Hematopoietic multipotent progenitor cell treated with erythropoietin and hydrocortisone succinate and interleukin-3 and kit ligand, for 8 days (in vitro differentiated cells): ENCODE results near the gene DACT2.
"Not testable (repeated sequence)": the region's sequence is repeated elsewhere in the genome, so short reads cannot be mapped to it uniquely, and the experiment has no call there.

Source experiments
- DNase-seq: peaks from one replicate; pipeline ENCODE4 v3.0.0-alpha.2; 2015

DACT2 gene

DNA sequence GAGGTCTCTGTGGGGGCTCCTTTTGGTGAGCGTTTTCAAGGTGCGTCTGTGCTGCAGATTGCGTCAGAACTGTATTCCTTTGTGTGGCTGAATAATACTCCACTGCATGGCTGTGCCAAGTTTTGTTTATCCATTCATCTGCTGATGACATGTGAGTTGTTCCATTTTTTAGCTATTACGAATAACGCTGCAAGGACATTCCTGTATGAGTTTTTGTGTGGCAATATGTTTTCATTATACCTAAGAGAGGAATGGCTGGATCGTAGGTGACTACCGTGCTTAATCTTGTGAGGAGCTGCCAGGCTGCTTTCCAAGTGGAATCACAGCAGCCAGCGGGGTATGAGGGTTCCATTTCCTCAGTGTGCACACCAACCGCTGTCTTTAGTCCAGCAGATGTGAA is 1.1 kb upstream of the DACT2 start:
- no peak for DNase-seq

DNA sequence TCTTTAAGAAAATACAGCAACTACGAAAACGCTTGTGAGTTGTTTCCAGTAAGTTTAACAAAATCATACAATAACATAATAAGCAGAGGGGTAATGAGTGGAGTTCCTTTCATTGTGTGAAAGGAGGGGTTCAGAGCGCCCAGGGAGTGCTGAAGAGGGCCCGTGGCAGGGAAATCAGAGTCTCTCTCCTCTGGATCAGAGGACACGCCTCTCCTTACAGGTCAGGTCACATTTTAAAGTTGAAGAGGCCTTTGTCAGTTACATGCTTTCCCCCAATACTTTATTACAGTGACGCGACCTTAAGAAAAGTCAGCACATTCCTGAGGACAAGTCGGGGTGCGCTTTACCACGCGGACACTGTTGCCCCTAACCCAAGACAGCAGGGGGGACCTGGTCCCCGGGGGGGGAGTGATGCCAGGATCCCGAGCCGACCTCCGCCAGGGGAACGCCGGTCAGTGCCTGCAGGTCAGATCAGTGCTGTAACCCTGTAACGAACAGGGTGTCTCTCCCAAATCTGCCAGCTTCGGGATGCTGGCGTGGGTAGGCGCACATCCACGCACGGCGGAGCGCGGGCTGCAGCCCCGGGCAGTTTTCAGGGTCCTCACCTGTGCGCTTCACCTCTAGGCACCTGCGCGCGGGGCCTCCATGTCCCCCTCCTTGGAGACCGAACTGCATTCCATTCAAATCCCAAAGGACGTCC is 848 bp downstream of the DACT2 start:
- no peak for DNase-seq

DNA sequence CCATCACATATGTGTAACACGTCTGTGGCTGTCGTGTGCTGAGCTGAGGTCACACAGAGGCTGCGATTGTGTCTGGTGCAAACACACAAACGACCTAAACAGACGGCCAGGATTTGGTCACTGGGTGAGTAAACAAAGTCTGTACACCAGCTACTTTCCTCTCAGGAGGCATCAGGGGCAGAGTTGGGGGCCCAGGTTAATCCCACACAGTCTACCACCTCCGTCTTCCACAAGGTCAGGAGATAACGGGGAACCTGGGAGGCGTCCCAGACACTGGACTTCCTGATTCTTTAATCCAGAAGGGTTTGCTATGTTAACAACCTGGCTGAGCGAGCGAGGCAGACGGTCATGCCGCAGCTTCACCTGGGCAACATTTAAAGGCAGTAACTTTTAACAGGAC is 1.5 kb downstream of the DACT2 start:
- DNase-seq, result no peak

DNA sequence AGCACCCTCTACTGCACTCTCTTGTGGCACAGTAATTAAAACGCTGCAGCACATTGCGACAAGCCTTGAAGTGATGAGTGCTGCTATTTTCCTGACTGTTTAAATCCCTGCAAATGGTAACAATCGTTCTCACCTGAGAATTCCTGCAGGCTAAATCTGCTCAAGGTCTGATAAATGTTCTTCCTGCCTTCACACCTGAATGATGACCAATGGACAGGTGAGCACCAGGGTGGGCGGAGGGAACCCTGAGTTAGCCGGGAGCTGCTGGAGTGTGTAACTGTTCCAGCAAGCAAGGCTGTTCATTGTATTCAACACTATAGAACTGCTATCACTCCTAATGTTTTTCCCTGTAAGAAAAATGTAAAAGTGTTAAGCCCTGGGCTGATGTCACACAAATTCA is 4.0 kb downstream of the DACT2 start:
- no peak for DNase-seq

DNA sequence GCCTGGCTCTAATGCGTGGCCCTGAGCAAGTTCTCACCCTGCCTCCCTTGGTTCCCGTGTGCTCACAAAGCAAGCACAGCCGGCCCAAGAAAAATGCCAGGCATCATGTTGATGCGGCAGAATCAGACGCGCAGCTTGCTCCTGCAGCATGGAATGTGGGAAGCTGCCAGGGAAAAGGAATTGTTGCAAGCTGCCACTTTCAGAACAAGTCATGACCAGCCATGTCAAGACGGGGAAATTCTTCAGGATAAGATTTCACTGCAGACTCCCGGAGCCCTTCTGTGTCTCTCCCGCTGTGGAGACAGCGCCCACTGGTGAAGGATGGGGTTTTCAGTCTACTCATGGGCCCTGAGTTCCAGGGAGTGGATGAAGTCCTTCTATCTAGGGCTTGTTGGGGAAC is 4.6 kb downstream of the DACT2 start:
- peak; percentile 11 for DNase-seq

DNA sequence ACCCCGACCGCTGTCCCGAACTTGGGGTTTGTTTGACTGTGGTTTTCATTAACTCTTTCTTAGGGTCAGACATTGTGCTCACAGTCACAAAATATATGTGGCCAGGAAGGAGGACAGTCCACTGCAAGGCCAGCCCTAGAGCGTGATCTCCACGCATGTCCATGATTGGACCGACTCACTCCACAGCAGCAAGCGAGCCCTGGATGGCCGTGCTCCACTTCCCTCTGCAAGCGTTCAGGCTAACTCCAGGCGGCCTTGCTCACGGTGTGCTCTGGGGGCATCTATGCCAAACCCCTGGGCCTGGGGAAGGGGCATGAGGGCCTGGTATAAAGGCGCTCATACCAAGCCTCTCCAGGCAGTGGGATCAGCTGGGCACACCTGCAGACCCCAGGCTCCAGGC is 5.6 kb downstream of the DACT2 start:
- DNase-seq, result no peak

DNA sequence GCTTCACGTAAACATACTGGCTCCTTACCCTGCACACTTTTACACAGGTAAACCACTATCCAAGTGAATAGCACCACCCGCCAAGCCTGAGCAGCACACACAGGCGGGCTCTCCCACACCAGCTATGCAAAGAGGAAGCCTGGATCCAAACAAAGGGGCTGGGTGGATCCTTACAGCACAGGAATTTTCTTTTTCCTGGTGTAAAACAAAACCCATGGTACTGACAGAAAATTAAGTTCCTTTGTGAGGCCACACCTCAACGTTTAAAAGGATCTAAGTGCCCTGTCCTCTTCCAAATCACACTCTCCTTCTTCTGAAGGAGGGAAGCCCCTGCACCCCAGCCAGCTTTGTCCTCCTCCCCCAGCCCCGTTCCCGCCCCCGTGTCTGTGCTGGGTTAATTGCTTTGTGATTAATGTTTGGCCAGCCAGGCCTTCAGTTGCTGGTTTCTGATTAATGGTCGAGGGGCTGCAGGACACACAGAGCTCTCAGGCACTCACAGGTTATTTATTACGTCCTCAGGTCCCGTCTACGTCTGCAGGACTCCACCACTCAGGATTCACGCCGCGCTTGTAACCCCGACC is 6.1 kb downstream of the DACT2 start:
- no peak for DNase-seq

DNA sequence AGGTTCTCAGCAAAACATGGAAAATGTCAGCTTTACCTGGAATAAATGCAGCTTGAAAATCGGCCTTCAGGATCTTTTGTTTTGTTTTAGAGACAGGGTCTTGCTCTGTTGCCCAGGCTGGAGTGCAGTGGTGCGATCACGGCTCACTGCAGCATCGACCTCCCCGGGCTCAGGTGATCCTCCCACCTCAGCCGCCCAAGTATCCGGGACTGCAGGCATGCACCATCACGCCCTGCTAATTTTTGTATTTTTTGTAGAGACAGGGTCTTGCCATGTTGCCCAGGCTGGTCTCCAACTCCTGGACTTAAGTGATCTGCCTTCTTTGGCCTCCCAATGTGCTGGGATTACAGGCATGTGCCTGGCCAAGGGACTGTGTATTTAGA is 7.5 kb downstream of the DACT2 start:
- not testable (repeated sequence) for DNase-seq

DNA sequence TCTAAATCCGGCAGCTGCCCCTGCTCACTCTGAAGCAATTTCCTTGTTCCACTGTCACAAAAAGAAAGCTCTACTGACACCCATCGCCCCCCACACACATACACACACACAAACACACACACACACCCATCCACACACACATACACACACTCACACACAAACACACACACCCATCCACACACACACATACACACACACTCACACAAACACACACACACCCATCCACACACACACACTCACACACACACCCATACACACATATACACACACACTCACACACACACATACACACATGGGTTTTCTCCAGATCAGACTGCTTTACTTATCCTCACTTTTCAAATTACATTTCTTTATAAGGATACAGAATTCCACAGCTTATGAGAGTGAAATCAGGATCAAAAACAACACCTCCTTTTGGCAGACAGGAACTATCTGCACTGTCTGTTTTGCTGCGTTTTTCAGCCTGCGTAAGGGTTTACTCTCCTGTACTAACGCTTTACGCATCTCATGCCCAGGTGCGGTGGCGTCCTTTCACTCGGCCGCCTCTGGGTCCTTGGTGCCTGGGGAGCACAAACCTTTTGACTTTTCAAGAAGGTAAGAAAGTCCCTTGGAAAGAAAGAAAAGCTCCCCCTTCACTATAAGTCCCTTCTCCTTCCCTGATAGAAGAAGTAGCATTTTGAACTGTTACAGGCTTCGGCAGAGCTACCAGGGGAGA is 8.0 kb downstream of the DACT2 start:
- no peak for DNase-seq

DNA sequence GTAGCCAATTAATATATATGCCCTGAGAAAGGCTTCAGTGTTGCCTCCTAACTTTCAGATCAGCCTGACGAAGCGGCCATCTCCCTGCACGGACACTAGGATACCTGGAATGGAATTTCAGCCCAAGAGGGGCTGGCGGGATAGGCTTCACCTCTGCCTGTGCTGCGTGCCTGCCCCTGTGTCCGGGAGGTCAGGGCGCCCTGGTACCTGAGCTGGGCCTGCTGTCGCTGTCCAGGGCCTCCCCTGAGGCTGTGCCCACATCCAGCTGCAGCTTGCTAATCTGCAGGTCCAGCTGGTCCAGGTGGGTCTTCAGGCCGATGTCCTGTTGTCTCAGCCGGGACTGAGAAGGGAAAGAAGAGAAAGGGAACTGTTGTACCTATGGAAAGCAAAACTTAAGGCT is 8.6 kb downstream of the DACT2 start:
- no peak for DNase-seq

DNA sequence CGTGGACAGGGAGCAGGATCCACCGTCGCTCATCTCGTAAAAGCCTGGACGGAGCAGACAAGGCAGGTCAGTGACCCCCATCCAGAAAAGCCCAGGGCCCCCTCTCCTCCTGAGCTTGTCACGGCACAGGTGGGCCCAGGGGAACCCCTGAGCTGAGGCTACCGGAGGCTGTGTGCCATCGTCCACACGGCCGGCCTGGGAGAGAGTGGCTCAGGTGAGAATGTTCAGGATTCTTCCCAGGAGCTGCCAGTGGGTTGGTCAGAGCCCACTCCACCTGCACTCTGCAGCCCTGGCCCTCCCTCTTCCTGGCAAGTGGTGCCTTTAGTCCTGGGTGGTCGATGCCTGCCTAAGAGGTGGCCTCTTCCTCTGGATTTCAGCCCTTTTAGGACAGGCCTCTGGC is 9.2 kb downstream of the DACT2 start:
- DNase-seq, result no peak

DNA sequence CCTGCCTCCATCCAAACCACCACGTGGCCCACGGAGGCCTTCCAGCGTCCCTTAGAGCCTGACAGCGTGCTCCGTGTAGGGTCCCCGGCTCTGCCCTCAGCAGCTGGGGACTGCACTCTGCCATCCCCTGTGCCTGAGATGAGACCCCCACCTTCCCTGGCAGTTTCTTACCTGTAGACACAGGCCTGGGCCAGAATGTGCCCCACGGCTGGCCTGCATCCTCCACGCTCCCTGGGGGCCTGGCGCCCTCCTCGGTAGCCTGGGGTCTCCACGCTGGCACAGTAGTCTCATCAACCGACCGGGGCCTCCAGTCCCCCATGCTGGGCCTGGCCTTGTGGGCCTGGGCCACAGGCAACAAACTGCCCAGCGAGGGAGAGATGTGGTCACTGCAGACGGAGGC is 9.6 kb downstream of the DACT2 start:
- no peak for DNase-seq

DNA sequence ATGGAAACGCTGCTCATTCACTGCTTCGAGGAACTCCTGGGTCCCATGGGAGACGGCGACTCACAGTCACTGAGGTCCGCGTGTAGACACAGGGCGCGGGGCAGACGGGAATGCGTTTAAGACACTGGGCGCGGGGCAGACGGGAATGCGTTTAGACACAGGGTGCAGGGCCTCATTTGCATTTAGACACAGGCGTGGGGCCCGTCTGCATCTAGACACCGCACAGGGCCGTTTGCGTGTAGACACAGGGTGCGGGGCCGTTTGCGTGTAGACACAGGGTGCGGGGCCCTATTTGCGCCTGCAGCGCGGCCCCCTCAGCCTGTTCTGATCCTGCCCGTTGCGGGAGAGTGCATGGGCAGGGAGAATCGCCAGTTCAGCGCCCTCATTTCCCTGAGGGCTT is 10.4 kb downstream of the DACT2 start:
- no peak for DNase-seq

DNA sequence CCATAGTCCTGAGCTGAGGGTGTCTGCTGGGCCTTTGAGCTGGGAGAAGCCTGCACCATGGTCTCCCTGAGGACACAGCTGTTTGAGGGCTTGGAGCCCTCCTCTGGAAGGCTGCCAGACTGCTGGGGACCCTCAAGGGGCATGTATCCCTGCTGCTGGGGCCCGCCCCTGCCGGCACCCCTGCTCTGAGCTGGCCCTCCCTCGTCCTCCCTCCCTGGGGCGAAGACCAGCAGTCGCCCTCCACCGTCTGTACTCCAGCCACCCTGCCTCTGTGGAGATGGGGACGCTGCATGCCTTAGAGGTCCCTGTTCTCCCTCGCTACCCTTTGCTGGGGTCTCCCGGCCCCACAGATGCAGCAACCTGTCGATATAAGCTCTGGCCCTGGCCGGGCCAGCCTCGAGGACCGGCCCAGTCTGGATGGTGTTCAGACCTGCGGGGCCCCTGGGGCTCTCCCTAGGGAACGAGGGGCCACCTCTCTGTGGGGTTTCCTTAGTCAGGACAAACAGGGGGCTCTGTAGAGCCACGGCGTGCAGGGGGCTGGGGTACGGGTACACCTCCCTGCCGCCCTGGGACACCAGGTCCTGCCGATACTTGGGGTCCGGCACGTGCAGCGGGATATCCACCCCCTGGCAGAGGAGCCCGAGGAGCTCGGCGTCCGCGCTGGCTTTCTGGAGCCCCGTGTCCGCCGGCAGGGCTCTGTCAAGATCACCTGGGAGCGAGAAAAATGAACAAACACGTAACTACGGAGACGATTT is 11.0 kb downstream of the DACT2 start:
- no peak for DNase-seq

DNA sequence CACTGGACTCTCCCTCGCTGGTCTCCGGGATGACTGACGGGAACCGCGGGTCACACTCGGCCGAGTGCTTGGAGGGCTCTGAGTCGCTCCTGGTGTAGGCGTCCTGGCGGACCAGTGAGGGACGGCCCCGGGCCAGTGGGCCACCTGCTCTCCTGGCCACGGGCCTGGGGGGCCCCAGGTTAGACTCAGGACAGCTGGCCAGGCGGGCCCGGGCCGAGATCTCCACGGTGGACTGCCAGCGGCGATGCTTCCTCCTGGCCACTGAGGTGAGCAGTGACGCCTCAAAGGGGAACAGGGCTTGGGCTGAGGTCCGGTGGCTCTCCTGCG is 11.9 kb downstream of the DACT2 start:
- no peak for DNase-seq

DNA sequence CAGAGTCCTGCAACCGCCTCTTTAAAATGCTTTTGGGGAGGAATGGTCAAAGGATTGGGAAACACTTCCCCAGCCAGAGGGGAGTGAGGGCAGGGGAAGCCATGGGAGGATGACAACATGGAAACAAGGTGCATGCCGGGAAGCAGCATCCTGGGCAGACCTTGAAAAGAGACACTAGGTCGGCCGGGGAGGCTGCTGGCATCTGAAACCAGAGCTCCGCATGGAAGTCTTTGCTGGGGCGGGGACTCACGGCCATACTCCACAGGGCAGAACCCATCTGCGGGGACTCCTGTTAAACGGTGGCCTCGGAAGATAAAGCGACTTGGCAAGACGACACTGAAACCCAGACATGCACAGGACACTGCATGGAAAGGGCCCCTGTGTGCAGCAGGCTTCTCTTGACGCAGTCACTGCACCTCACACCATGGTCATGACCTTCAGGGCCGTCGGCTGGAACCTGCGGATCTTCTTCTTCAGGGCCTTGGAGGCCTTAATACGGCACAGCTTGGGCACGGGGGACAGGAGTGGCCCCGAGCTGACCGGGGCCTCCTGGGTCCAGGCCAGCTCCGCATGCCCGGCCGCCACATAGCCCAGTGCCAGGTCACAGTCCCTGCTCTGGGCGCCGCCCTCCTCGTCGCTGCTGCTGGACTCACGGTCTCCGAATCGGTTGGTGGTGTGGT is 12.4 kb downstream of the DACT2 start:
- DNase-seq, result no peak

DNA sequence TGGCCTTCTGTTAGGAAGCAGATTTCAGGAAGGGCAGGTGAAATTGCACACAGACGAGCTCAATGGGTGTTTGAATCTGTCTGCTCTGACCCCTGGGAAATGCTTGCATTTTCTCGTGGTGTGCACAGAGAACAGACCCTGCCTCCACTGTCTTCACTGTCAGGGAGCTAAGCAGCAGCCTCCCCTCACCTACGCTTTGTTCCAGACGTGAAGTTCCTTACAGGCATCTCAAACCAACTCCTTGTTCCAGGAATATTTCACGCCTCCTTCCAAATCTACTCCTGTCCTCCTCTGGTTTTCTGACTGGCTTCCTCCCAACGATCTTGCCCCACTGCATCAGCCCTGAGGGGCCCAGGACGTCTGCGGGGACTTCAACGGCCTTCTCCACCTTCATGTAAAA is 13.7 kb downstream of the DACT2 start:
- no peak for DNase-seq

DNA sequence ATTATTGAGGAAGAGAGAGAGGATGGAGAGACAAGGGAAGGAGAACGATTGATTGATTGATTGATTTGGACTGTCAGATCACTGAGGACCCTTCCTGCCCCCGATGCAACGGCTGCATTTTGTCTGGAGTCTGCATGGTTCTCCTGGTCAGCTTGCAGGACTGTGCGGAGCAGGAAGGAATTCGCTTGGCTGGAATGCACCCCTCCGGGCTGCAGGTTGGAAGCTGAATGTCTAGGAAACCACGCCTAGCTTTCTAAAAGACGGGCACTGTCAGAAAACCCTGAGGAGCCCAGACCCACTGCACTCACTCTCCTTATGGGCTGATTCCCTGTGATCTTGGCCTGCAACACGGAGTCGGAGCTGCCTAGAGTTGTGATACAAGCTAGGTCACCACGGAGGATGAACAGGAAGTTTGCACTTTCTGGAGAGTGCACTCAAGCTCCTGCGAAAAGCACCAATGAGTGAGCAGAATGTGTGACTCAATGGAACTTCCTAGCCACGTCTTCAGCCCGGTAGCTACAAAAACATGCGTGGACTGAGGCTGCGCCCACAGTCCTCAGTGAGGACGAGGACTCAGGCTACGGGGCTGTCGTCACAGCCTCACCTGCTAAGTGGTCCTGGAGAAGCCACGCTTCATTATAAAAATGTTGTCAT is 14.4 kb downstream of the DACT2 start:
- no peak for DNase-seq

DNA sequence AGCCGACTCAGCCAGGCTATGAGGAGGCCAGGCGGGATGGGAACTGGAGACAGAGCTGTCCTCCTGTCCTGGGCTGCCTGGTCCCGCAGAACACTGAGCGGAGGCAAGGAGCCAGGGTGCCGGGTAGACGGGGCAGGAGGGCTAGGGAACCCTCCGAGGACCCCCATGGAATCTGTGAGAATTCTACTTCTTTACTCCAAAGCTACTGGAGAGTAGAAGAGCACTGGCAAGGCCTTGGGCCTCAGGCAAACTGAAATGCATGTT is 14.9 kb downstream of the DACT2 start:
- DNase-seq, result no peak

DNA sequence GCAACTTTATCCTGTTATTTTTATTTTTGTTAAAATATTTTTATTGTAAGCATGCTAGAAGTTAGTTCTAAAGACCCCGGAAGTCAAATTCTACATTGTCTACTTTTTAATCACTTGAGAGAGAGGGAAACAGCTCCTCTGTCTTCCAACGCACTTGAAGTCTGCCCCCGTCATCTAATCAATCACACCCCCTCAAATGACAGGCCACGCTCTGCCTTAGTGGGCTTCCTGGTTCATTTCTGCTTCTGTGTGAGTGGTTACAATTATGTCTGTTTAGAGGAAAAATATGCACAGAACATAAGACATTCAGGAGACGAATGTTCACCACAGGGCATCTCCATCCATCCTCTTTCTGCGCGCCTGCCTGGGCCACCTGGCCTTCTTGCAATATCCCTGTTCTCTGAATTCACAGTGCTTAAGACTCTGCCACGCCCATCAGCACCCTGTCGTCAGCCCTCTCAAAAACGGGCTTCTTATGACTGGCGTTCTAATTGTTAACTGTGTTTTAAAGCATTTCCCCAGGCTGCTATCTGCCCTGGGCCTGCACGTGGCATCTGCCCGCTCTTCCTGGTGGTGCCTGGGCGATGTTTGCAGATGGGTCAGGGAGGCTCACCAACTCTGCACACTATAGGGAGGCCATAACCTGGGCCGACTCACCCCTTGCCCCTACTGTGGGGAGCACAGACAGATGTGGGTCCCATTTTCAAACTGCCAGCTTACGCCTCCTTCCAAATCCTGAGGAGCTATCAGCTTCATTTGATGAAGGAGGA is 15.4 kb downstream of the DACT2 start:
- DNase-seq, result no peak

DNA sequence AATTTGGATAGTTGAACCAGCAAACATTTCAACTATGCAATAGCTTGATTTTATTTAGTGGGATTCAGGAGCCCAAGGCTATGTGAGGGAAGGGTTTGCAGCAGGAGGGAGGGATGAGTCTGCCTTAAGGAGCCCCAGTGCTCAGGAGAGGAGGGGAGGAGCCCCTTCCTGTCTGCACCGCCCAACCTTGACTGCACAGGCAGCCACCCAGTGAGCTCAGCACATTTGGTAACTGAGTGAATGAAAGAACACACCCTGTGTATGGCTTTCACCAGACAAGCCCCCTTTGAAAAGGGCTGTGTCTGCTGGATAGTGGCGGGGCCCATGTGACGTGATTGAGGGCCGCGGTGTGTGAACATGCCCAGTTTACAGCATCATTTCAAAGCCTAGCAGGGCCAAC is 17.0 kb downstream of the DACT2 start:
- DNase-seq, result peak; percentile 85

DNA sequence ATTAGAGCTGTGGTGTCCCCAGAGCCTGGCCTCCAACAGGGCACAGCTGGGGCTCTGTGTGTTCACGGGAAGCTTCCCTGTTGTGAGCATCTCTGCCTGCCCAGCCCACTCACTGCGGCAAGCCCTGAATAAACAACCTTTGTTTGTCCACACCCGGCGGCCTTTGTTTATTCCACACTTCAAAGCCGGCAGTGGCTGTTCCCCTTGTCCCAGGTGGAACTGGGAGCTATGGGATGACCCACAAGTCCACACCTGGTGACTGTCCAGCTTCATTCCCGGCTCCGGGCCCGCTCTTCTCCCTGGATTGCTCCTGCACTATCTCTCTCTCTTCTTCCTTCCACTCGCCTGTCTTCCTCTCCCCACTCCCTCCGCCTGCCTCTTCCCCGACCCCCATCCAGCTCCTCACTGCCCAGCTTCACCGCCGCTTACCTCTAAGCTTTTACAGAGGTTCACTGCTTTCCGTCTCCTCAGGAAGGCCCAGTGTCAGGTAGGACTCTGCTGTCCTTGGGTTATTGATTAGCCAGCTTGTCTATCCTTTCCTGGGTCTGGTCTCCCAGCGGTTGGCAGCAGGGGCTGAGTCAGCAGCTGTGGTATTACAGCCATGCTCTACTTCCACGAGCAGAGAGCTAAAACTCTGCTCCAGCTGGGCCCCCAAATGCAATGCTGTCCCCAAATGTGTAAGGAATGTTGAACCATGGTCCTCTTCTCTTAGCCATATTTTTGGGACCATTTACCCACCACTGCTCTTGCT is 17.8 kb downstream of the DACT2 start:
- DNase-seq, result no peak
